GM23248 (cell line): ENCODE data around the gene UPF1. TPM values are rescaled to one million over a fixed set of nuclear protein-coding genes. Genes with fewer than 3 reads are reported as not detected.

Experiments
- DNase-seq: peaks from one replicate; pipeline ENCODE4 v3.0.0-alpha.2; 2015
- H2AFZ ChIP-seq: fragments of 200-600 bp; sonication (generic); 2 replicates; pipeline ENCODE4 v1.6.1; 2016; ENCODE audit warnings: antibody characterized with exemption
- H3F3A ChIP-seq: fragments of 200-600 bp; sonication (generic); 2 replicates; pipeline ENCODE4 v1.6.1; 2016; ENCODE audit warnings: mild to moderate bottlenecking, antibody characterized with exemption, mixed run types; ENCODE audit not compliant: insufficient read depth
- H3K27ac ChIP-seq: fragments of 200-600 bp; sonication (generic); 2 replicates; pipeline ENCODE4 v1.5.1; 2016; ENCODE audit warnings: mild to moderate bottlenecking
- H3K27me3 ChIP-seq: fragments of 200-600 bp; sonication (generic); replicated peaks from 2 replicates; pipeline ENCODE4 v1.6.1; 2016; ENCODE audit warnings: mild to moderate bottlenecking; ENCODE audit not compliant: insufficient read depth
- H3K36me3 ChIP-seq: fragments of 200-600 bp; sonication (generic); 2 replicates; pipeline ENCODE4 v1.6.1; 2016; ENCODE audit warnings: low read depth, mild to moderate bottlenecking
- H3K4me1 ChIP-seq: fragments of 200-600 bp; sonication (generic); 2 replicates; pipeline ENCODE4 v1.6.1; 2016; ENCODE audit warnings: mild to moderate bottlenecking; ENCODE audit not compliant: insufficient read depth
- H3K4me2 ChIP-seq: fragments of 200-600 bp; sonication (generic); one replicate; pipeline ENCODE4 v1.6.1; 2016; ENCODE audit warnings: mild to moderate bottlenecking; ENCODE audit not compliant: unreplicated experiment
- H3K4me3 ChIP-seq: fragments of 200-600 bp; sonication (generic); 2 replicates; pipeline ENCODE4 v1.5.1; 2016; ENCODE audit warnings: mild to moderate bottlenecking
- H3K79me2 ChIP-seq: fragments of 200-600 bp; sonication (generic); 2 replicates; pipeline ENCODE4 v1.6.1; 2016; ENCODE audit warnings: mild to moderate bottlenecking; ENCODE audit not compliant: insufficient read depth
- H3K9ac ChIP-seq: fragments of 200-600 bp; sonication (generic); 2 replicates; pipeline ENCODE4 v1.6.1; 2016; ENCODE audit warnings: mild to moderate bottlenecking
- H3K9me2 ChIP-seq: fragments of 200-600 bp; sonication (generic); 2 replicates; pipeline ENCODE4 v1.6.1; 2016; ENCODE audit warnings: mixed run types, mild to moderate bottlenecking, moderate library complexity; ENCODE audit not compliant: insufficient read depth
- H3K9me3 ChIP-seq: fragments of 200-600 bp; sonication (generic); one replicate; pipeline ENCODE4 v1.6.1; 2017; ENCODE audit warnings: low read depth
- H4K20me1 ChIP-seq: fragments of 200-600 bp; sonication (generic); 2 replicates; pipeline ENCODE4 v1.6.0; 2016; ENCODE audit not compliant: insufficient read depth
- EZH2 ChIP-seq: fragments of 200-600 bp; sonication (generic); IDR thresholded peaks from 2 replicates; pipeline ENCODE4 v1.6.1; 2018; ENCODE audit warnings: antibody characterized with exemption, mild to moderate bottlenecking; ENCODE audit not compliant: insufficient read depth, poor library complexity, severe bottlenecking
- EZH2phosphoT487 ChIP-seq: fragments of 200-600 bp; sonication (generic); IDR thresholded peaks from 2 replicates; pipeline ENCODE4 v1.6.1; 2018; ENCODE audit warnings: antibody characterized with exemption, moderate library complexity, mild to moderate bottlenecking, low read depth; ENCODE audit not compliant: insufficient read depth
- WGBS, 2 experiments: methylation state at CpG; one replicate each; pipeline ENCODE4 v1.1.6; 2015 to 2017; ENCODE audit warnings: low lambda C conversion rate in 2 of 2, low coverage in 1 of 2; ENCODE audit errors: missing lambda C conversion rate in 2 of 2; 5-methylcytosine and 5-hydroxymethylcytosine counted together
- in situ Hi-C: fragments of 300-500 bp; cut with MboI; formaldehyde crosslinking; loops from 2 replicates; pipeline ENCODE4 v1.15.0; 2020
- polyA plus RNA-seq: library from polyadenylated mRNA; unstranded; fragments of >200 nt; fragmentation: Nextera tagmentation; extraction: Ambion mirVana; gene quantifications from 2 replicates; pipeline ENCODE4 v1.2.1, GENCODE V29; 2016
- total RNA-seq: library from RNA; depleted of rRNA; stranded (reverse); fragments of >200 nt; shearing (Covaris generic); gene quantifications from 2 replicates; pipeline ENCODE4 v1.2.3, GENCODE V29; 2014

UPF1 gene
- total and polyA plus RNA-seq, 2 experiments from 2014 or later = 4.3 to 57.4 TPM

DNA sequence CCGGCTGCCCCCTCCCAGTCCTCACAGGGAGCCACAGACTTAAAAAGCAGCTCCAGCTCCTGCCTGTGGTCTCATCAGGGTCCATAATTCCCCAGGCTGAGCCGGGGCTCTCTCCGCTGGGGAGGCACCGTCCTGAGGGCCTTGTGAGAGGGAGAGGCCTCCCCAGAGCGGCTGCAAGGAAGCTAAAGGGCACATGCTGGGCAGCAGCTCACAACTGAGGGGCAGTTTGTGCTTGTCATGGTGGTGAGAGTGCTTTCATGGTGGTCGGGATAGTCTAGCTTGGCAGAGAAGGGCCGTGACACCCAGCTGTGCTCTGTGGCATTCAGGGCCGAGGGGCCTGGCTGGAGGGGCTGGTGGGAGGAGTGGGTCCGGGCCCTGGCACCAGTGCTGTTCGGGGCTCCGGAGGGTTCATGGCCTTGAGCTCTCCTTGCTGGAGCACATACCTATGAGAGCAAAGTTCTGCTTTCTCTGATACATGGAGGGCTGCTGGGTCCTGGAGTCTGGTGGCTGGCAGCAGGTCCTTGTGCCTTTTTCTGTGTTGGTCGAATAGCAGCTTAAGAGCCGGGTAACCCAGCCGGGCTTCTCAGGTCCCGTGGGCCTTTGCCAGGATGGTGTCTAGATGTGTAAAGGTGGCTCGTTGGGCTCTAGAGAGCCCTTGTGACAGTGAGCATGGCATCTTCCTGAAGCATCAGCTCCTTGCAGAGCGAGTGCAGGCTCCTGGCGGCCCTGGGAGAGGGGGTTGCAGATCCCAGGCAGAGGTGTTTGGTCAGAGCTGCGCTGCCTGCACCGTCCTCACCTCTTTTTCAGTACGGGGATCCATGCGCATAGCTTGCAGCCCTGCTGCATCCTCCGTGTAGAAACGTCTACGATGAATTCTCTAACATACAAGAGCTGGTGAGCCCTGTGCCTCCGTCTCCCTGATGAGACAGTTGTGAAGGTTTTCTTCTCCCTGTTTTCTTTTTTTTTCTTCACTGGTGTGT, 8.8 kb downstream of the UPF1 start:
- H3K4me3 ChIP-seq = no peak overlapping the region
- H3K9me3 ChIP-seq = no peaks in the 10 kb centered on the region
- TF ChIP-seq EZH2 (no peak), EZH2phosphoT487 (no peak)
- H4K20me1 ChIP-seq = peaks cover 43% of the 10 kb centered on the region; the same call in 1 of the 2 replicates
- peaks cover 100% of the 10 kb centered on the region for H3K79me2 ChIP-seq
- WGBS, 2 experiments = 84 to 86% methylated on average over 25 to 26 of the region's 26 CpGs
- no peak for DNase-seq
- H3K27me3 ChIP-seq = no peaks in the 10 kb centered on the region
- H3K4me1 ChIP-seq = peaks cover 16% of the 10 kb centered on the region
- H3K4me2 ChIP-seq = no peak overlapping the region
- in situ Hi-C loops = loop anchor here (10.0 to 25.0 kb wide), 2 partner anchors 236 to 378 kb away; partner anchors contain the start of gene CRLF1
- H3K9ac ChIP-seq = no peak overlapping the region
- H3K36me3 ChIP-seq = no peaks in the 10 kb centered on the region
- H3K27ac ChIP-seq = no peak overlapping the region
- H3F3A ChIP-seq = no peaks in the 10 kb centered on the region
- H3K9me2 ChIP-seq = no peaks in the 10 kb centered on the region
- H2AFZ ChIP-seq = no peak overlapping the region

DNA sequence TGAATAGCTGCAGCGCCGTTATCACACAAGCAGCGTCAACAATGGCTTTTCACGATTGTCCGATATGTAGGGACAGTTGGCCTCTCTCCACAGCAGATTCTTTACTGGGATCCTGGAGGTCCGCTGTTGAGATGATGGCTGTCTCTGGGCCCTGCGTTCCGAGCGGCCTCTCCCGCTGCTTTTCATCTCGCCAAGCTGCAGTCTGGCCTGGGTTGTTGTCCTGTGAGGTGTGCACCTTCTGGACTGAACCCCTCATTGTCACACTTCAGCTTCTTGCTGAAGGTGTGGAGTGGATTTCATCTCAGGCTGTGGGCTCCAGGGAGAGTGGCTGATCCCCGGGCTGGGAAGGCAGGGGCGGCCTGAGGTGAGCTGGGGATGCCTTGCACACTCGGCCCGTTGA, 9.6 kb downstream of the UPF1 start:
- Histone ChIP-seq H3K27me3 (no peaks in the 10 kb centered on the region), H3K9ac (no peak overlapping the region), H4K20me1 (peaks cover 40% of the 10 kb centered on the region; the same call in 1 of the 2 replicates), H3K79me2 (peaks cover 100% of the 10 kb centered on the region), H3K4me3 (no peak overlapping the region), H3K27ac (no peak overlapping the region), H3K36me3 (no peaks in the 10 kb centered on the region), H3K4me1 (peaks cover 16% of the 10 kb centered on the region), H3K9me2 (no peaks in the 10 kb centered on the region), H3F3A (no peaks in the 10 kb centered on the region), H3K9me3 (no peaks in the 10 kb centered on the region), H3K4me2 (no peak overlapping the region), H2AFZ (no peak overlapping the region)
- WGBS, 2 experiments = 84 to 85% methylated on average over 15 of the region's 15 CpGs
- TF ChIP-seq EZH2 = no peak
- no peak for TF ChIP-seq EZH2phosphoT487
- no peak for DNase-seq
- in situ Hi-C loops = loop anchor here (10.0 to 25.0 kb wide), 2 partner anchors 237 to 379 kb away; partner anchors contain the start of gene CRLF1

DNA sequence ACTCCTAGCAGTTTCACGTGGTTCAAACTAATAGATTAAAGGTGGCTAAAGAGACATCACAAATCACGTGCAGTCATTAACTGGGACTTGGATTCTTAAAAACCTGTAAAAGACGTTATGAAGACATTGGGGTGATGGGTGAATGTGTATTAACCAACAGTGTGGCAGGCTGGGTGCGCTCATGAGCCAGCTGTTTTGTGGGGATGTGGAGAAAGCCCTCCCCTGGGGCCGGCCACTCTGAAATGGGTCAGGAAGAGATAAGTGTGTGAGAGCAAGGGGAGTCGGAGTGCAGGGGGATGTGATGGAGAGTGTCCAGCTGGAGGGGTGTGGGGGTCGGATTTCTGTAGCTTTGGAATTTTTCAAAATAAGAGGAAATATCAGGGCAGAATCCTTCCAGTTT, 10.4 kb downstream of the UPF1 start:
- Histone ChIP-seq H3K9me2 (no peaks in the 10 kb centered on the region), H3K36me3 (no peaks in the 10 kb centered on the region), H3K9me3 (no peaks in the 10 kb centered on the region), H3K9ac (no peak overlapping the region), H2AFZ (no peak overlapping the region), H3K4me2 (no peak overlapping the region), H3F3A (no peaks in the 10 kb centered on the region), H4K20me1 (peaks cover 39% of the 10 kb centered on the region; the same call in 1 of the 2 replicates), H3K4me1 (peaks cover 21% of the 10 kb centered on the region), H3K79me2 (peaks cover 100% of the 10 kb centered on the region), H3K27ac (no peak overlapping the region), H3K4me3 (no peak overlapping the region), H3K27me3 (no peaks in the 10 kb centered on the region)
- TF ChIP-seq EZH2phosphoT487 (no peak), EZH2 (no peak)
- no peak for DNase-seq
- WGBS, 2 experiments = 52 to 59% methylated on average over 7 of the region's 7 CpGs
- in situ Hi-C loops = loop anchor here (10.0 to 25.0 kb wide), 2 partner anchors 237 to 380 kb away; partner anchors contain the start of gene CRLF1

DNA sequence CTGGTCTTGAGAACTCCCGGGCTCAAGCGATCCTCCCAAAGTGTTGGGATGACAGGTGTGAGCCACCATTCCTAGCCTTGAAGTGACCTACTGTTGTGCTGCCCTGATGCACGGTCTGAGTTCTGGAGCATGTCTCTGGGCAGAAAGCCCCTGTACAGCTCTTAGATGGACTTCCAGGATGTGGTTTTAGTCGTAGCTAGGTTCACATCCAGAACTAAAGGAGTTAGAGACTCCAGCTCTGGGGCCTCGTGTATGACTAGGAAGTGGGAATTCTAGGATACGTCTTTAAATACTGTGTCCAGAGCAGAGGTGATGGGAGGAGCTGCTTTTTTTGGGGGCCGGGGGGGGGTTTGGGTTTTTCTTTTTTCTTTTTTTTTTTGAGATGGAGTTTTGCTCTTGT, 12.2 kb downstream of the UPF1 start:
- Histone ChIP-seq H3K36me3 (no peaks in the 10 kb centered on the region), H4K20me1 (peaks cover 33% of the 10 kb centered on the region; the same call in 1 of the 2 replicates), H3K27me3 (no peaks in the 10 kb centered on the region), H3K9me3 (no peaks in the 10 kb centered on the region), H2AFZ (no peak overlapping the region), H3K79me2 (peaks cover 89% of the 10 kb centered on the region), H3F3A (peaks cover 17% of the 10 kb centered on the region), H3K4me3 (no peak overlapping the region), H3K9ac (no peak overlapping the region), H3K4me2 (no peak overlapping the region), H3K27ac (no peak overlapping the region), H3K9me2 (no peaks in the 10 kb centered on the region), H3K4me1 (peaks cover 31% of the 10 kb centered on the region)
- 85 to 91% methylated on average over 6 to 7 of the region's 7 CpGs for WGBS, 2 experiments
- DNase-seq = no peak
- in situ Hi-C loops = loop anchor here (10.0 to 25.0 kb wide), 2 partner anchors 239 to 382 kb away; partner anchors contain the start of gene CRLF1
- no peak for TF ChIP-seq EZH2
- TF ChIP-seq EZH2phosphoT487 = no peak
